Right atrium auricular region (tissue), 2 donors: ENCODE results near the gene SNAP47. TPM values are rescaled to one million over a fixed set of nuclear protein-coding genes. Genes with fewer than 3 reads are reported as not detected.
"Not testable (repeated sequence)": the region's sequence is repeated elsewhere in the genome, so short reads cannot be mapped to it uniquely, and the experiment has no call there.

ENCODE experiments used
- DNase-seq: peaks from one replicate; pipeline ENCODE4 v3.0.0-alpha.2; 2019; ENCODE audit warnings: low spot score
- H3K27ac ChIP-seq, 2 donors: fragments of 200-600 bp; sonication (generic); 1 replicate in 1 of 2; 2 replicates in 1 of 2; pipeline ENCODE4 v1.5.1; 2016 to 2019
- H3K27me3 ChIP-seq, 2 donors: fragments of 200-600 bp; sonication (generic); one replicate each; pipeline versions ENCODE4 v1.5.1 to v1.6.0; 2017 to 2019
- H3K36me3 ChIP-seq: fragments of 200-600 bp; sonication (generic); one replicate; pipeline ENCODE4 v1.5.1; 2016
- H3K4me1 ChIP-seq, 2 donors: fragments of 200-600 bp; sonication (generic); one replicate each; pipeline versions ENCODE4 v1.5.1 to v1.6.0; 2017 to 2019
- H3K4me3 ChIP-seq, 2 donors: fragments of 200-600 bp; sonication (generic); 1 replicate in 1 of 2; 2 replicates in 1 of 2; pipeline ENCODE4 v1.5.1; 2017 to 2019; ENCODE audit warnings: mild to moderate bottlenecking in 1 of 2, moderate library complexity in 1 of 2
- H3K9me3 ChIP-seq, 2 donors: fragments of 200-600 bp; sonication (generic); one replicate each; pipeline ENCODE4 v1.5.1; 2019
- total RNA-seq, 2 donors: library from RNA; depleted of rRNA; stranded (reverse); fragments of >200 nt; gene quantifications; one replicate each; pipeline ENCODE4 v1.1.0, GENCODE V29; 2016
- TF ChIP-seq, protein P1 (sequence below), 2 donors: fragments of 200-600 bp; sonication (generic); IDR thresholded peaks; one replicate each; pipeline ENCODE4 v1.5.1; 2019; ENCODE audit warnings: antibody characterized with exemption in 2 of 2

SNAP47 gene, protein sequence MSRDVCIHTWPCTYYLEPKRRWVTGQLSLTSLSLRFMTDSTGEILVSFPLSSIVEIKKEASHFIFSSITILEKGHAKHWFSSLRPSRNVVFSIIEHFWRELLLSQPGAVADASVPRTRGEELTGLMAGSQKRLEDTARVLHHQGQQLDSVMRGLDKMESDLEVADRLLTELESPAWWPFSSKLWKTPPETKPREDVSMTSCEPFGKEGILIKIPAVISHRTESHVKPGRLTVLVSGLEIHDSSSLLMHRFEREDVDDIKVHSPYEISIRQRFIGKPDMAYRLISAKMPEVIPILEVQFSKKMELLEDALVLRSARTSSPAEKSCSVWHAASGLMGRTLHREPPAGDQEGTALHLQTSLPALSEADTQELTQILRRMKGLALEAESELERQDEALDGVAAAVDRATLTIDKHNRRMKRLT
- total RNA-seq = 100 to 1,000 TPM in 1 of 2 donors, 10 to 100 TPM in 1; 39.1 to 102 TPM

DNA sequence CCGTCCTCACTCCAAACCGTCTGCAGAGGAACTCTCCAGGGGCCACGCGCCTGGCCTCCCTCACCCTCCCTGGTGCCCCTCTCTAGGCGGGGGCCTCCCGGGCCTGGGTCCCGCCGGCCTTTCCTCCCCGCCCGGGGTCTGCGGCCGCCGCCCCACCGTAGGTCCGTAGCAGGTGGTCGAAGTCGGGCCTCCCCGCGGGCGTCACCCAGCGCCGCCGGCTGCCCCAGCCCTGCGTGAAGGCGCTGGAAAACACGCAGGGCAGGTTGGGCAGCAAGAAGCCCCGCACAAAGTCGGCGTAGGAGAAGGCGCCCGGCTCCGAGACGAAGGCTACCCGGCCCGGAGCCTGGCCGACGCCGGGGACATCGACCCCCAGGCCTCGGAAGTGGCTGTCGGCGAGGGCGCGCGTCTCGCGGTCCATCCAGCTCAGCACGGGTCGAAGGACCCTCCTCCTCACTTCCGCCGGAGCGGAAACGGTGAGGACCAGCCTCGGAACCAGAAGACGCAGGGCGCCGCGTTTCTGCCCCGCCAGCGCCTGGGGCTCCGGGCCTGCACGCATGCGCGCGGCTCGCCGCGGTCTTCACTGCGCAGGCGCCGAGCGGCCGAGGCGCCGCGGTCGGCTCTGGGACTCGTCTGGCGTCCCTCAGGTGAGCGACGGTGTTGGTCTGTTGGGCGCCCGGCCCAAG lies at the start of gene SNAP47, which contains the start of gene JMJD4:
Gene SNAP47, plus strand, starts transcription at position 580 of the 683 bp plus-strand sequence. CDS start 12,302 bp downstream, outside the sequence.
Gene JMJD4, minus strand, starts transcription at position 447 of the 683 bp plus-strand sequence. Its CDS starts 29 bp downstream, at position 418.
- DNase-seq = peak; percentile 93
- H3K4me3 ChIP-seq = peak within 1 kb of the TSS; percentile 97 to 99
- H3K9me3 ChIP-seq = no peaks in the 10 kb centered on the region
- TF ChIP-seq, protein P1, sequence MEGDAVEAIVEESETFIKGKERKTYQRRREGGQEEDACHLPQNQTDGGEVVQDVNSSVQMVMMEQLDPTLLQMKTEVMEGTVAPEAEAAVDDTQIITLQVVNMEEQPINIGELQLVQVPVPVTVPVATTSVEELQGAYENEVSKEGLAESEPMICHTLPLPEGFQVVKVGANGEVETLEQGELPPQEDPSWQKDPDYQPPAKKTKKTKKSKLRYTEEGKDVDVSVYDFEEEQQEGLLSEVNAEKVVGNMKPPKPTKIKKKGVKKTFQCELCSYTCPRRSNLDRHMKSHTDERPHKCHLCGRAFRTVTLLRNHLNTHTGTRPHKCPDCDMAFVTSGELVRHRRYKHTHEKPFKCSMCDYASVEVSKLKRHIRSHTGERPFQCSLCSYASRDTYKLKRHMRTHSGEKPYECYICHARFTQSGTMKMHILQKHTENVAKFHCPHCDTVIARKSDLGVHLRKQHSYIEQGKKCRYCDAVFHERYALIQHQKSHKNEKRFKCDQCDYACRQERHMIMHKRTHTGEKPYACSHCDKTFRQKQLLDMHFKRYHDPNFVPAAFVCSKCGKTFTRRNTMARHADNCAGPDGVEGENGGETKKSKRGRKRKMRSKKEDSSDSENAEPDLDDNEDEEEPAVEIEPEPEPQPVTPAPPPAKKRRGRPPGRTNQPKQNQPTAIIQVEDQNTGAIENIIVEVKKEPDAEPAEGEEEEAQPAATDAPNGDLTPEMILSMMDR (IDR thresholded peaks at IDR 0.05) = no peak
- peaks cover 0 to 38% of the 10 kb centered on the region in 2 donors for H3K4me1 ChIP-seq
- no peaks in the 10 kb centered on the region for H3K27me3 ChIP-seq
- H3K27ac ChIP-seq = peak within 1 kb of the TSS; percentile 92 to 95
- peaks cover 19% of the 10 kb centered on the region for H3K36me3 ChIP-seq

DNA sequence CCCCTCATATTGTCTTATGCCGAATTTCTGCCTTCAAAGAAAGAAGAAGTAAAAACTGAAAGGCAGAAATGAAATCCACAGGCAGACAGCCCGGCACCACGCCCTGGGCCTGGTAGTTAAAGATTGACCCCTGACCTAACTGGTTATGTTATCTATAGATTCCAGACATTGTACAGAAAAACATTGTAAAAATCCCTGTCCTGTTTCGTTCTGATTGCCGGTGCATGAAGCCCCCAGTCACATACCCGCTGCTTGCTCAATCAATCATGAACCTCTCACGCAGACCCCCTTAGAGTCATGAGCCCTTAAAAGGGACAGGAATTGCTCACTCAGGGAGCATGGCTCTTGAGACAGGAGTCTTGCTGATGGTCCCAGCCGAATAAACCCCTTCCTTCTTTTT lies 49.4 kb upstream of the SNAP47 start:
- H3K27me3 ChIP-seq = no peaks in the 10 kb centered on the region
- no peak for DNase-seq
- no peaks in the 10 kb centered on the region for H3K4me1 ChIP-seq
- H3K27ac ChIP-seq = no peak overlapping the region
- TF ChIP-seq, protein P1 (IDR thresholded peaks at IDR 0.05) = no peak
- no peak overlapping the region for H3K4me3 ChIP-seq
- H3K36me3 ChIP-seq = no peaks in the 10 kb centered on the region
- H3K9me3 ChIP-seq = peaks cover 0 to 41% of the 10 kb centered on the region in 2 donors

DNA sequence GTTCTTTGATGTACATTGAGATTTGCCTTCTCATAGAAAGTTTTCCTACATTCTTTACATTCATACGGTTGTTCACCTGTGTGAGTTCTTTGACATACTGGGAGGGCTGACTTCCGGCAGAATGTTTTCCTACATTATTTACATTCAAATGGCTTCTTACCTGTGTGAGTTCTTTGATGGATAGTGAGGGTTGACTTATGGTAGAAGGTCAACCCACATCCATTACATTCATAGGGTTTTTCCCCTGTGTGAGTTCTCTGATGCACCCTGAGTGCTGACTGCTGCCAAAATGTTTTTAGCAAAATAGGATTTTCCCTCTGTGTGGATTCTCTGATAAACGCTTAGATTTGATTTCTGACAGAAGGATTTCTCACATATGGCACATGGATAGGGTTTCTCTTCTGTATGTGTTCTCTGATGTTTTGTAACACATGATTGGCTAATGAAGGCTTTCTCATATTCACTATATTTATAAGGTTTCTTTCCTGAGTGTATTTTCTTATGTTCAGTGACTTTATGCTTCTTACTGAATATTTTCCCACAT lies 37.8 kb upstream of the SNAP47 start:
- peaks cover 0 to 45% of the 10 kb centered on the region in 2 donors for H3K9me3 ChIP-seq
- TF ChIP-seq, protein P1 (IDR thresholded peaks at IDR 0.05) = no peak
- no peaks in the 10 kb centered on the region for H3K4me1 ChIP-seq

DNA sequence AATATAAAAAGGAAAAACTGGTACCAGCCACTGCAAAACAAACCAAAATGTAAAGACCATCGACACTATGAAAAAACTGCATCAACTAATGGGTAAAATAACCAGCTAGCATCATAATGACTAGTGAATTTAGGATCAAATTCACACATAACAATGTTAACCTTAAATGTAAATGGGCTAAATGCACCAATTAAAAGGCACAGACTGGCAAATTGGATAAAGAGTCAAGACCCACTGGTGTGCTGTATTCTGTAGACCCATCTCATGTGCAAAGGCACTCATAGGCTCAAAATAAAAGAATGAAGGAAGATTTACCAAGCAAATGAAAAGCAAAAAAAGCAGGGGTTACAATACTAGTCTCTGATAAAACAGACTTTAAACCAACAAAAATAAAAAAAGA lies 33.6 kb upstream of the SNAP47 start:
- H3K36me3 ChIP-seq, H3K27ac ChIP-seq, H3K4me3 ChIP-seq, DNase-seq, H3K27me3 ChIP-seq, H3K4me1 ChIP-seq: not testable (repeated sequence)
- peaks cover 0 to 33% of the 10 kb centered on the region in 2 donors for H3K9me3 ChIP-seq

More for the DNA sequence above, 37.8 kb upstream of the SNAP47 start:
- Histone ChIP-seq H3K27me3 (no peaks in the 10 kb centered on the region), H3K4me3 (no peak overlapping the region), H3K27ac (no peak overlapping the region), H3K36me3 (no peaks in the 10 kb centered on the region)
- no peak for DNase-seq

DNA sequence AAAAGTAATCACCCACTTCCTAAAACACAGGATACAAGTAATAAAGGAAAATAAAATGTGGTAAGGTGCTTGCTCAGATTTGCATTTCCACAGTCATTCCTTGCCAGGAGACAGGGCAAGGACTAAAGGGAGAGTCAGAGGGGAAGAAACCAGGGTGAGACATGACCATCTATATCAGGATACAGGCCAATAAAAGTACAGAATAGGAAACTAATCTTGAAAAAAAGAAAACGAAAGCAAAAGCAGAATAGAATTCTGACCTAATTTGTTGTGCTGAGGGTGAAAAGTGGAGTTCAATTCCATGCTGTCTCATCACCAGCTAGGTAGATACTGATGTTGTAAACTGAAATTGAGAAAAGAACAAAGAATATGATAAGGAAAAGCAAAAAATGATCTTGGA lies 27.4 kb upstream of the SNAP47 start:
- TF ChIP-seq, protein P1 (IDR thresholded peaks at IDR 0.05) = no peak
- no peaks in the 10 kb centered on the region for H3K4me1 ChIP-seq
- H3K9me3 ChIP-seq = peaks cover 0 to 12% of the 10 kb centered on the region in 2 donors

DNA sequence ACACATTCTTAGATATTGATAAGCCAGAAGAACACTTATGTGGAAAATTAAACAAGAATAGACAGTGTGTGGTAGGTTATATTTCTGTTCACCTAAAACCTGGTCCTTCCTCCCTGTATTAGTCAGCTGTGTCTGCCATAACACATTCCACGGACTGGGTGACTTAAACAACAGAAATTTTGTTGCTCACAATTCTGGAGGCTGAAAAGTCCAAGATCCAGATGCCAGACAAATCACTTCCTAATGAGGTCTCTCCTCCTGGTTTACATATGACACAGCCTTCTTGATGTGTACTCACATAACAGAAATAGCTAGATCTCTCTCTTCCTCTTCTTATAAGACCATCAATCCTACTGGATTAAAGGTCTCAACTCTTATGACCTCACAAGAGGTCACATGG lies 25.8 kb upstream of the SNAP47 start:
- Histone ChIP-seq H3K4me1 (no peaks in the 10 kb centered on the region), H3K27me3 (no peaks in the 10 kb centered on the region), H3K9me3 (peaks cover 0 to 3% of the 10 kb centered on the region in 2 donors), H3K36me3 (no peaks in the 10 kb centered on the region), H3K27ac (no peak overlapping the region), H3K4me3 (no peak overlapping the region)
- no peak for DNase-seq
- TF ChIP-seq, protein P1 (IDR thresholded peaks at IDR 0.05) = no peak

More for the DNA sequence above, 27.4 kb upstream of the SNAP47 start:
- no peaks in the 10 kb centered on the region for H3K27me3 ChIP-seq
- no peak overlapping the region for H3K27ac ChIP-seq
- no peaks in the 10 kb centered on the region for H3K36me3 ChIP-seq
- no peak for DNase-seq
- H3K4me3 ChIP-seq = no peak overlapping the region

DNA sequence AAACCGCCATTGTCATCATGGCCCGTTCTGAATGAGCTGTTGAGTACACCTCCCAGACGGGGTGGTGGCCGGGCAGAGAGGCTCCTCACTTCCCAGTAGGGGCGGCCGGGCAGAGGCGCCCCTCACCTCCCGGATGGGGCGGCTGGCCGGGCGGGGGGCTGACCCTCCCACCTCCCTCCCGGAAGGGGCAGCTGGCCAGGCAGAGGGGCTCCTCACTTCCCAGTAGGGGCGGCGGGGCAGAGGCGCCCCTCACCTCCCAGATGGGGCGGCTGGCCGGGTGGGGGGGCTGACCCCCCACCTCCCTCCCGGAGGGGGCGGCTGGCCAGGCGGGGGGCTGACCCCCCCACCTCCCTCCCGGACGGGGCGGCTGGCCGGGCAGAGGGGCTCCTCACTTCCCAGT lies 24.8 kb upstream of the SNAP47 start:
- not testable (repeated sequence) for H3K27ac ChIP-seq, DNase-seq, H3K36me3 ChIP-seq, H3K4me1 ChIP-seq, H3K4me3 ChIP-seq, H3K27me3 ChIP-seq
- peaks cover 0 to 11% of the 10 kb centered on the region in 2 donors for H3K9me3 ChIP-seq
